GM12878 (cell line): Measurements from ENCODE around the gene TBATA. TPM values are rescaled to one million over a fixed set of nuclear protein-coding genes. Genes with fewer than 3 reads are reported as not detected.

Experiments used
- ATAC-seq: fragments of 200-7000 bp; cut with Tn5 transposase; 3 replicates; pipeline ENCODE4 v1.9.1; 2020; ENCODE audit warnings: mild to moderate bottlenecking, moderate library complexity
- BruUV-seq: library from RNA; stranded (reverse); fragments of 400-500 nt; replicated peaks from 2 replicates; lab custom pipeline; 2021; lab: Mats Ljungman, UMichigan
- CTCF ChIA-PET: fragments of 300-600 bp; sonication (Branson Sonifier 250); formaldehyde crosslinking; extraction: SDS; loops from one replicate; lab custom pipeline; 2021; ENCODE audit warnings: inconsistent platforms; lab: Yijun Ruan, JAX
- POLR2A ChIA-PET: fragments of 350-600 bp; formaldehyde crosslinking; extraction: SDS; loops from one replicate; lab custom pipeline; 2021; ENCODE audit warnings: inconsistent platforms; lab: Charles Lee
- RAD21 ChIA-PET: fragments of 300-600 bp; sonication (Branson Sonifier 250); formaldehyde crosslinking; loops from one replicate; lab custom pipeline; 2023; ENCODE audit warnings: antibody characterized with exemption; ENCODE audit not compliant: unreplicated experiment; lab: Charles Lee
- SMC1A ChIA-PET: fragments of 300-600 bp; sonication (Branson Sonifier 250); formaldehyde crosslinking; loops from one replicate; lab custom pipeline; 2023; ENCODE audit not compliant: unreplicated experiment, uncharacterized antibody; lab: Charles Lee
- DNase-seq: peaks from one replicate; pipeline ENCODE4 v3.0.0-alpha.2; 2011; ENCODE audit warnings: low read depth, low spot score
- FAIRE-seq: peaks from 3 replicates; lab custom pipeline; 2011; peaks lifted over from hg19 to GRCh38; lab: Jason Lieb, UNC
- H2AFZ ChIP-seq: 2 replicates; pipeline ENCODE4 v1.6.0; 2011; ENCODE audit warnings: low read depth, low read length, control low read depth; ENCODE audit not compliant: control insufficient read depth
- H3K27ac ChIP-seq: 2 replicates; pipeline ENCODE4 v1.5.1; 2011; ENCODE audit warnings: control low read depth; ENCODE audit not compliant: control insufficient read depth, insufficient read depth
- H3K27me3 ChIP-seq, 2 experiments: replicated peaks in 1 of 2; 2 replicates each; pipeline versions ENCODE4 v1.6.0 to v1.6.1; 2011; ENCODE audit warnings: low read length in 1 of 2; ENCODE audit not compliant: control insufficient read depth in 2 of 2, insufficient read depth in 2 of 2
- H3K36me3 ChIP-seq, 2 experiments: 2 replicates each; pipeline ENCODE4 v1.5.1; 2011; ENCODE audit warnings: low read length in 1 of 2; ENCODE audit not compliant: control insufficient read depth in 2 of 2, insufficient read depth in 2 of 2
- H3K4me1 ChIP-seq: 2 replicates; pipeline ENCODE4 v1.6.1; 2011; ENCODE audit warnings: mild to moderate bottlenecking, low read length, moderate library complexity, mixed read lengths; ENCODE audit not compliant: control insufficient read depth, insufficient read depth
- H3K4me2 ChIP-seq: 2 replicates; pipeline ENCODE4 v1.6.0; 2011; ENCODE audit warnings: control low read depth; ENCODE audit not compliant: control insufficient read depth, insufficient read depth
- H3K4me3 ChIP-seq: fragments of 200-600 bp; sonication (generic); 2 replicates; pipeline ENCODE4 v1.5.1; 2016
- H3K79me2 ChIP-seq: 2 replicates; pipeline ENCODE4 v1.6.0; 2011; ENCODE audit warnings: low read length; ENCODE audit not compliant: control insufficient read depth, insufficient read depth
- H3K9ac ChIP-seq: 2 replicates; pipeline ENCODE4 v1.8.0; 2011; ENCODE audit warnings: low read length, control low read depth, mixed read lengths; ENCODE audit not compliant: control insufficient read depth, insufficient read depth
- H3K9me3 ChIP-seq: replicated peaks from 3 replicates; pipeline ENCODE4 v1.5.1; 2011; ENCODE audit warnings: mild to moderate bottlenecking, low read length; ENCODE audit not compliant: control insufficient read depth, insufficient read depth
- H4K20me1 ChIP-seq: 2 replicates; pipeline ENCODE4 v1.6.0; 2011; ENCODE audit not compliant: control insufficient read depth, insufficient read depth
- BACH1 ChIP-seq: fragments of 450-650 bp; IDR thresholded peaks from 2 replicates; pipeline ENCODE4 v1.6.1; 2017; ENCODE audit warnings: mild to moderate bottlenecking, borderline replicate concordance
- CREM ChIP-seq: IDR thresholded peaks from 2 replicates; pipeline ENCODE4 v1.6.1; 2014; ENCODE audit warnings: antibody characterized with exemption, low read depth
- EED ChIP-seq: sonication (generic); IDR thresholded peaks from 2 replicates; pipeline ENCODE4 v1.6.1; 2016; ENCODE audit warnings: antibody characterized with exemption, low read depth
- FOXM1 ChIP-seq: IDR thresholded peaks from 2 replicates; pipeline ENCODE4 v1.6.1; 2012; ENCODE audit warnings: low read depth, mild to moderate bottlenecking, inconsistent platforms, low read length, moderate library complexity
- HCFC1 ChIP-seq: fragments of 150-350 bp; IDR thresholded peaks from 2 replicates; pipeline ENCODE4 v1.6.1; 2014; ENCODE audit warnings: low read length
- LARP7 ChIP-seq: fragments of 450-650 bp; IDR thresholded peaks from 2 replicates; pipeline ENCODE4 v1.6.1; 2017; ENCODE audit warnings: mild to moderate bottlenecking
- MTA2 ChIP-seq: fragments of 450-650 bp; IDR thresholded peaks from 2 replicates; pipeline ENCODE4 v1.6.1; 2016; ENCODE audit warnings: low read depth, mild to moderate bottlenecking, moderate library complexity
- NRF1 ChIP-seq: conservative IDR thresholded peaks from 2 replicates; pipeline ENCODE4 v1.6.1; 2011; ENCODE audit warnings: mild to moderate bottlenecking, low read depth, low read length, improper control_type of control experiment
- POU2F2 ChIP-seq: IDR thresholded peaks from 3 replicates; pipeline ENCODE4 v1.6.1; 2011; ENCODE audit warnings: low read depth, mild to moderate bottlenecking, low read length, borderline replicate concordance
- STAT1 ChIP-seq: fragments of 450-650 bp; conservative IDR thresholded peaks from 2 replicates; pipeline ENCODE4 v1.6.1; 2014; ENCODE audit warnings: antibody characterized with exemption, mild to moderate bottlenecking
- ZNF384 ChIP-seq: IDR thresholded peaks from 2 replicates; pipeline ENCODE4 v1.6.1; 2012; ENCODE audit warnings: low read depth, mild to moderate bottlenecking, low read length, improper control_type of control experiment, borderline replicate concordance
- ZNF622 ChIP-seq: fragments of 450-650 bp; IDR thresholded peaks from 2 replicates; pipeline ENCODE4 v1.6.1; 2017; ENCODE audit warnings: mild to moderate bottlenecking, inconsistent platforms
- ZZZ3 ChIP-seq: IDR thresholded peaks from 2 replicates; pipeline ENCODE4 v1.6.1; 2011; ENCODE audit warnings: low read depth; ENCODE audit not compliant: control insufficient read depth, insufficient read length
- WGBS: methylation state at CpG from one replicate; pipeline ENCODE4 v1.1.6; 2016; ENCODE audit warnings: low lambda C conversion rate; ENCODE audit not compliant: insufficient replicate concordance, insufficient coverage; ENCODE audit errors: missing lambda C conversion rate; 5-methylcytosine and 5-hydroxymethylcytosine counted together
- in situ Hi-C: fragments of 300-500 bp; cut with MboI; formaldehyde crosslinking; loops from 9 replicates; pipeline ENCODE4 v1.14.3; 2018; ENCODE audit warnings: mixed read lengths
- intact Hi-C: fragments of 100-400 bp; cut with micrococcal nuclease; formaldehyde crosslinking; loops from one replicate; pipeline ENCODE4 v1.14.2; 2022; ENCODE audit not compliant: unreplicated experiment
- polyA plus RNA-seq, 11 experiments: library from polyadenylated mRNA; depleted of rRNA in 4 of 11; unstranded in 6 of 11; stranded (reverse) in 5 of 11; fragments of >200 nt; fragmentation: Nextera tagmentation in 4 of 11; fragmentation: Illumina TruSeq in 1 of 11; extraction: Ambion mirVana in 4 of 11; extraction: Trizol in 1 of 11; gene quantifications; 1 replicate in 1 of 11; 2 replicates in 10 of 11; pipeline versions ENCODE4 v1.2.1 to v1.2.3, GENCODE V29; 2011 to 2016; ENCODE audit warnings: inconsistent platforms in 2 of 11, missing spikeins in 2 of 11, low read depth in 1 of 11
- total RNA-seq, 4 experiments: library from RNA; depleted of rRNA in 3 of 4; stranded (reverse); fragments of >200 nt in 3 of 4; fragmentation: Illumina TruSeq in 1 of 4; extraction: Trizol in 1 of 4; gene quantifications; 2 replicates each; pipeline versions ENCODE4 v1.2.1 to v1.2.3, GENCODE V29; 2013 to 2021
- TF ChIP-seq, protein P1 (sequence below): fragments of 150-350 bp; IDR thresholded peaks from 2 replicates; pipeline ENCODE4 v1.6.1; 2014; ENCODE audit warnings: mild to moderate bottlenecking, low read depth, low read length
- TF ChIP-seq, protein P2 (sequence below): IDR thresholded peaks from 2 replicates; pipeline ENCODE4 v1.6.1; 2011; ENCODE audit warnings: low read depth, mild to moderate bottlenecking, low read length, moderate library complexity, borderline replicate concordance; ENCODE audit errors: extremely low read depth

Gene TBATA
- total and polyA plus RNA-seq, 10 of the 15 experiments (the other 5 are each of a cell fraction or from before 2014, with no cell fraction given) = not detected

DNA sequence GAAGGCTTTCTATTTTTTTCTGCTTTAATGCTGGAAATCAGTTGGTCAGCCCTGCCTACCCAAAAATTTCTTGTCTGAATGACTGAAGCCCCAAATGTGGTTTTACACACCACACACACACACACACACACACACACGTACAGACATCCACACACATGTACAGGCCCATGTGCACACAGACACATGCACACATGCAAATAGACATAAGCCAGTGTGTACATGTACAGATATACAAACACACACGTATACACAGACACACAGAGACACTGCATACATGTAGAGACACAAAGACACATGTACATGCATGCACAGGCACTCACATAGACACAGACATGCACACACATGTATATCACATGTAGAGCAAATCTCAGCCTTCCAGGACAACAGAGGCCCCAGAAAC, 54.2 kb downstream of the TBATA start:
- H3K4me1 ChIP-seq = no peaks in the 10 kb centered on the region
- no peak overlapping the region for H2AFZ ChIP-seq
- no peaks in the 10 kb centered on the region for H3K9me3 ChIP-seq
- DNase-seq (no peak), FAIRE-seq (no peak), ATAC-seq (no peak)
- H3K36me3 ChIP-seq = no peaks in the 10 kb centered on the region
- no peak overlapping the region for H3K27ac ChIP-seq
- H3K4me2 ChIP-seq = no peak overlapping the region
- ChIA-PET POLR2A (no interaction called here), RAD21 (no interaction called here), CTCF (no interaction called here), SMC1A (interaction anchor here (1.2 kb wide), 1 partner anchor 9 kb away, joined by 3 read pairs; no protein-coding TSS in a partner anchor)
- TF ChIP-seq ZNF384 (no peak), FOXM1 (no peak), ZZZ3 (no peak), ZNF622 (no peak), STAT1 (no peak), BACH1 (no peak), HCFC1 (no peak), MTA2 (no peak), LARP7 (no peak), CREM (no peak), NRF1 (no peak), POU2F2 (no peak), EED (no peak)
- TF ChIP-seq, protein P1, sequence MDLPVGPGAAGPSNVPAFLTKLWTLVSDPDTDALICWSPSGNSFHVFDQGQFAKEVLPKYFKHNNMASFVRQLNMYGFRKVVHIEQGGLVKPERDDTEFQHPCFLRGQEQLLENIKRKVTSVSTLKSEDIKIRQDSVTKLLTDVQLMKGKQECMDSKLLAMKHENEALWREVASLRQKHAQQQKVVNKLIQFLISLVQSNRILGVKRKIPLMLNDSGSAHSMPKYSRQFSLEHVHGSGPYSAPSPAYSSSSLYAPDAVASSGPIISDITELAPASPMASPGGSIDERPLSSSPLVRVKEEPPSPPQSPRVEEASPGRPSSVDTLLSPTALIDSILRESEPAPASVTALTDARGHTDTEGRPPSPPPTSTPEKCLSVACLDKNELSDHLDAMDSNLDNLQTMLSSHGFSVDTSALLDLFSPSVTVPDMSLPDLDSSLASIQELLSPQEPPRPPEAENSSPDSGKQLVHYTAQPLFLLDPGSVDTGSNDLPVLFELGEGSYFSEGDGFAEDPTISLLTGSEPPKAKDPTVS = no peak
- TF ChIP-seq, protein P2, sequence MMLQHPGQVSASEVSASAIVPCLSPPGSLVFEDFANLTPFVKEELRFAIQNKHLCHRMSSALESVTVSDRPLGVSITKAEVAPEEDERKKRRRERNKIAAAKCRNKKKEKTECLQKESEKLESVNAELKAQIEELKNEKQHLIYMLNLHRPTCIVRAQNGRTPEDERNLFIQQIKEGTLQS = no peak
- H4K20me1 ChIP-seq = no peaks in the 10 kb centered on the region
- intact Hi-C loops (no loop called here), in situ Hi-C loops (no loop called here)
- no TSS peak for BruUV-seq
- no peak overlapping the region for H3K9ac ChIP-seq
- no peak overlapping the region for H3K4me3 ChIP-seq
- 7% methylated on average over 2 of the region's 2 CpGs for WGBS
- H3K27me3 ChIP-seq = no peaks in the 10 kb centered on the region
- no peaks in the 10 kb centered on the region for H3K79me2 ChIP-seq
